DND-41 (cell line): ENCODE measurements around the gene RAD51B.

Source experiments
- ATAC-seq: fragments of 200-7000 bp; cut with Tn5 transposase; 3 replicates; pipeline ENCODE4 v1.9.1; 2021; ENCODE audit warnings: low read depth; ENCODE audit not compliant: insufficient read depth
- DNase-seq: peaks from one replicate; pipeline ENCODE4 v3.0.0-alpha.2; 2020
- H2AFZ ChIP-seq: 2 replicates; pipeline ENCODE4 v1.6.0; 2012; ENCODE audit warnings: low read depth, low read length
- H3K27ac ChIP-seq: 2 replicates; pipeline ENCODE4 v1.5.1; 2012; ENCODE audit warnings: low read length, inconsistent platforms
- H3K27me3 ChIP-seq: fragments of 200-600 bp; sonication (generic); 2 replicates; pipeline ENCODE4 v1.6.0; 2012; ENCODE audit warnings: low read length, mild to moderate bottlenecking, inconsistent platforms; ENCODE audit not compliant: insufficient read depth, poor library complexity
- H3K36me3 ChIP-seq: 2 replicates; pipeline ENCODE4 v1.5.1; 2012; ENCODE audit warnings: low read length, inconsistent platforms; ENCODE audit not compliant: insufficient read depth
- H3K4me1 ChIP-seq: 2 replicates; pipeline ENCODE4 v1.5.1; 2012; ENCODE audit warnings: mild to moderate bottlenecking, low read length; ENCODE audit not compliant: insufficient read depth
- H3K4me2 ChIP-seq: 2 replicates; pipeline ENCODE4 v1.6.0; 2012; ENCODE audit warnings: mild to moderate bottlenecking, moderate library complexity, low read length, inconsistent platforms; ENCODE audit not compliant: insufficient read depth
- H3K4me3 ChIP-seq, 2 experiments: fragments of 200-600 bp in 1 of 2; shearing (Covaris generic) in 1 of 2; 2 replicates each; pipeline ENCODE4 v1.5.1; 2012 to 2016; ENCODE audit warnings: inconsistent platforms in 2 of 2, low read length in 2 of 2, mild to moderate bottlenecking in 2 of 2, low read depth in 1 of 2, moderate library complexity in 1 of 2
- H3K79me2 ChIP-seq: 2 replicates; pipeline ENCODE4 v1.6.0; 2012; ENCODE audit warnings: low read length, inconsistent platforms; ENCODE audit not compliant: insufficient read depth
- H3K9ac ChIP-seq: 2 replicates; pipeline ENCODE4 v1.6.0; 2012; ENCODE audit warnings: low read depth, mild to moderate bottlenecking, inconsistent platforms, low read length, moderate library complexity
- H3K9me3 ChIP-seq: 2 replicates; pipeline ENCODE4 v1.5.1; 2012; ENCODE audit warnings: low read length, moderate library complexity, mild to moderate bottlenecking, inconsistent platforms; ENCODE audit not compliant: insufficient read depth, severe bottlenecking
- H4K20me1 ChIP-seq: 2 replicates; pipeline ENCODE4 v1.6.0; 2012; ENCODE audit warnings: low read length; ENCODE audit not compliant: insufficient read depth
- CTCF ChIP-seq: IDR thresholded peaks from 2 replicates; pipeline ENCODE4 v1.5.1; 2012; ENCODE audit warnings: borderline replicate concordance, low read length, moderate library complexity, mild to moderate bottlenecking; ENCODE audit not compliant: poor library complexity, severe bottlenecking; ENCODE audit errors: extremely low read depth
- EZH2 ChIP-seq: IDR thresholded peaks from 3 replicates; pipeline ENCODE4 v1.6.1; 2012; ENCODE audit warnings: borderline replicate concordance, low read depth, mild to moderate bottlenecking, moderate library complexity, low read length, inconsistent platforms; ENCODE audit not compliant: severe bottlenecking

RAD51B gene

DNA sequence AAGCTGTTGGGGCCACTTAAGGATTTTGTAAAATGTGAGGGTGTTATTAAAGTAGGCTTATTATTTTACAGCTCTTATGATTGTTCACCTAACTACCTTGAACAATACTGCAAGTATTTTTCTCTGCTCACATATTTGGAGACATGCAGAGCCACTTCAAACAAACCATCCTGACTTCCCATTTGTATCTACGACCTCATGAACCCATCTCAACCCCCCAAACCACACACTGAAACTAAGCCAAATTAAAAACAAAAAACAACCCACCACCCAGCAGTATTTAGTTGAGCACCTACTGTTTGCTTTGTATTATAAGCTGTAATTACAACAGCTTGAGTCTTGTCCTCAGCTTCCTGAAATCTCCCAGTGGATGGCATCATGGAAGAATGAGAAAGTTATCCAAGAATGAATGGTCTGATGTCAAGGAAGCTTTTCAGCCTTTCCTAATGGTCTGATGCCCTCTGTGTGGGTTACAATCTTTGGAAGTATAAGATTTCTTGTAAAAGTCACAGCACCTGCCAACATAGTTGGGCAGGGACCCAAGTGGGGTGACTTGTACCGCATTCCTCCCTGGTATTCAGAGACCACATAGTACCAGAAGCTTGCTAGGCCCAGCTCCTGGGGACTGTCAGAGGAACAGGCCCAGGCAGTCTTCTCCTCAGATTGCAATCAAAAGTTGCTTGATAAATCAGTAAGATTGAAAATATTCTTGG lies 556.6 kb downstream of the RAD51B start:
- Histone ChIP-seq H4K20me1 (no peaks in the 10 kb centered on the region), H2AFZ (no peak overlapping the region), H3K27ac (no peak overlapping the region), H3K9me3 (no peaks in the 10 kb centered on the region), H3K4me1 (no peaks in the 10 kb centered on the region), H3K9ac (no peak overlapping the region), H3K79me2 (no peaks in the 10 kb centered on the region), H3K4me3 (no peak overlapping the region), H3K27me3 (no peaks in the 10 kb centered on the region), H3K36me3 (no peaks in the 10 kb centered on the region), H3K4me2 (no peak overlapping the region)
- no peak for DNase-seq
- ATAC-seq: peak; percentile 22; the same call in 1 of the 3 replicates
- no peak for TF ChIP-seq CTCF
- TF ChIP-seq EZH2: no peak

DNA sequence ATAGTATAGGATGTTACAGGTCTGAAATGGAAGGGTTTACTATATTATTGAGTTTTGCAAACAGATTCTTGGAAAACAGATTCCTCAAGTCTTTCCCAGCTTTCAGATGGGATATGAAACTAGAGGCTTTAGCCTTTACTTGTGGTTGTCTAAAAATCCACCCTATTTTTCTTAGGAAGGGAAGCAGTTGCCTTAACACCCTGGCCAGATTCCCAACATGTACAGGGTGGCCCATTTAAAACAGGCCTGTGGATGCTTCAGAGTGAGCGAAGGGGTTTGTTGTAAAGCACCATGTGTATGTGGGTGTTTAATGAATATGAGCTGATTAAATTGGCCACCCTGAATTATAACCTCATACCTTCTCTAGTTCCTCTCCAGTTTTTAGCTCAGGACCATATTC lies 557.4 kb downstream of the RAD51B start:
- Histone ChIP-seq H3K4me1 (no peaks in the 10 kb centered on the region), H3K27me3 (no peaks in the 10 kb centered on the region), H3K9ac (no peak overlapping the region), H3K27ac (no peak overlapping the region), H3K36me3 (no peaks in the 10 kb centered on the region), H3K4me2 (no peak overlapping the region), H2AFZ (no peak overlapping the region), H4K20me1 (no peaks in the 10 kb centered on the region), H3K4me3 (no peak overlapping the region), H3K9me3 (no peaks in the 10 kb centered on the region), H3K79me2 (no peaks in the 10 kb centered on the region)
- ATAC-seq (no peak), DNase-seq (no peak)
- TF ChIP-seq CTCF (no peak), EZH2 (no peak)

GRCh38 chr14:68377459-68377858 lies 557.9 kb downstream of the RAD51B start:
- ATAC-seq (no peak), DNase-seq (no peak)
- H3K36me3 ChIP-seq: no peaks in the 10 kb centered on the region
- no peak overlapping the region for H3K27ac ChIP-seq
- H3K9me3 ChIP-seq: no peaks in the 10 kb centered on the region
- no peak overlapping the region for H3K4me3 ChIP-seq
- H3K4me1 ChIP-seq: no peaks in the 10 kb centered on the region
- H3K79me2 ChIP-seq: no peaks in the 10 kb centered on the region
- TF ChIP-seq CTCF: no peak
- no peaks in the 10 kb centered on the region for H3K27me3 ChIP-seq
- H4K20me1 ChIP-seq: no peaks in the 10 kb centered on the region
- no peak overlapping the region for H2AFZ ChIP-seq
- H3K4me2 ChIP-seq: no peak overlapping the region
- H3K9ac ChIP-seq: no peak overlapping the region
